HG03558 (cell line): Measurements from ENCODE around the gene SEPTIN11.

Source experiments
- ATAC-seq: cut with Tn5 transposase; IDR thresholded peaks from one replicate; pipeline ENCODE4 v1.9.1; 2021; ENCODE audit warnings: moderate number of reproducible peaks; ENCODE audit not compliant: unreplicated experiment; ENCODE audit errors: extremely low read depth

Gene SEPTIN11

DNA sequence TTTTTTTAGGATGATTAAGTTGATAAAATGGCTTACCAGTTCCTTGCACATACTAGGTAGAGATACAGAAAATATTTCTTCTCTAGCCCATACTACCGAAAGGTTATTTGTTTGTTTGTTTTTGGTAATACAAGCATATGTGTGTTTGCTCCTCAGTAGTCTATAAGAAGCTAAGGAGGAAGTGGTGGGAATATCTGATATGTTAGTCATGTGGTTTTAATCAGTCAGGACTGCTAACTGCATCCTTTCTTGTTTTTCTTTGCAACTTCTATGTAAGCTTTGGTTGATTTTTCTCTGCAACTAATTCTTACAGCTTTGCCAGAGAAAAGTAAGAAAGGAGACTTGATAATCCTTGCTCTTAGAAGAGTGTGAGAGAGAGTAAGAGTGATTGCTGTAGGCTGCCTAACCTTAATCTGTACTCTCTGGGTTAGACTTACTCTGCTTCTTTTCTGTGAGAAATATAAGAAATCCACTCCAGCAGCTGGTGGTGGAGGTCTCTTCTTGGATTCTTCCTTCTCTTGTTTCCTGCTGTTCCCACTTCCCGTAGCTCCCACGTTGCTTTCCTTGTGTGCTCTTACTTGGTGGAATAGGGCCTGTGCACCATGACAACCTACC is 28.3 kb downstream of the SEPTIN11 start:
- no peak for ATAC-seq

DNA sequence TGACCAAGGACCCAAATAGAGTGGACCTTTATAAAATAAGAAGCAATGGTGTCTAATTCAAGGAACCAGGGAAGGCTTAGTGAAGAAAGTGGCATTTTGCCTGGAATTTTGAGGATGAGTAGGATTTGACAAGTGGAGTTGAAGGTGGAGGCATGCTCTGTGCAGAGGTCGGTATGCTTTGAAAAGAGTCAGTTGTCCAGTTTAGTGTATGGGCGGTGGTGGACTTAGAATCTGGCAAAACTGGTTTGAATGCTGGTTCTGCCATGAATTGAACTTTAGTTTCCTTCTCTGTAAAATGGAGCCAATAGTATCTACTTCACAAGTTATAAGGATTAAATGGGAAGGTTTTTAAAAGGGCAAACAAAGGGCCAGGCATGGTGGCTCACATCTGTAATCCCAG is 29.7 kb downstream of the SEPTIN11 start:
- ATAC-seq, result no peak

DNA sequence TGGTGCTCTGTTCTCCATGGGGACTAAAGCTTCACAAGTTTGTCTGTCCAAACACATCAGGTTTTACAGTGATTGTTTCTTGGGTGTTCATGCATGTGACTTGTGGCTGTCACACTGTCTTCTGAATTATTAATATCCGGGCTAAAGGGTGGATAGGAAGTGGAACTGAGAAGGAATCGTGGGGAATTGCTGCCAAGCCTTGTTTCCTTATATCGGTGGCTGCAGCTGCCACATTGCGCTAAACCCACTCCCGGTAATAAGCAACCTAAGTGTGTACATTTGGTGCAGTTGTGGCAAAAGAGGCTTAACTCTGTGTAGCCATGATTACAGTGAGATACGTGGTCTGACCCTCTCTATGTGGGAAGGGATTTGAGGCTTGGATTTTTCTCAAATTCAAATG is 30.7 kb downstream of the SEPTIN11 start:
- no peak for ATAC-seq

DNA sequence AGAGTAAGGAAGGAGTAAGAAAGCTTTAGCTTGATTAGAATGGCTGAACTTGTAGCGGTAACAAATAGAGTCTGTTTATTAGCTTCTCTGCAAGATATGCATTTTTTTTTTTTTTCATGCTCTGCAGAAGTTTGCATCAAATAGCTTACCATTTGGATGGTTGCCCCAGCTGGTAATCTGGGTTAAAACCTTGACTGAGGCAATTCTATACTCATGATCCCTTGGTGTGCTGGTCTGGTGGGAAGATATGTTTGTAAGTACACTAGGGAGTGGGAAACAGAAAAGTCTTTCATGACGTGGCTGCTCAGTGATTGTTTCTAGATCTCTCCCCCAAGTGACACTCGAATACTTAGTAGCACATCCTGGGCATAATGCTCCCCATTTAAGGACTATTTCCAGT is 32.1 kb downstream of the SEPTIN11 start:
- ATAC-seq, result no peak

DNA sequence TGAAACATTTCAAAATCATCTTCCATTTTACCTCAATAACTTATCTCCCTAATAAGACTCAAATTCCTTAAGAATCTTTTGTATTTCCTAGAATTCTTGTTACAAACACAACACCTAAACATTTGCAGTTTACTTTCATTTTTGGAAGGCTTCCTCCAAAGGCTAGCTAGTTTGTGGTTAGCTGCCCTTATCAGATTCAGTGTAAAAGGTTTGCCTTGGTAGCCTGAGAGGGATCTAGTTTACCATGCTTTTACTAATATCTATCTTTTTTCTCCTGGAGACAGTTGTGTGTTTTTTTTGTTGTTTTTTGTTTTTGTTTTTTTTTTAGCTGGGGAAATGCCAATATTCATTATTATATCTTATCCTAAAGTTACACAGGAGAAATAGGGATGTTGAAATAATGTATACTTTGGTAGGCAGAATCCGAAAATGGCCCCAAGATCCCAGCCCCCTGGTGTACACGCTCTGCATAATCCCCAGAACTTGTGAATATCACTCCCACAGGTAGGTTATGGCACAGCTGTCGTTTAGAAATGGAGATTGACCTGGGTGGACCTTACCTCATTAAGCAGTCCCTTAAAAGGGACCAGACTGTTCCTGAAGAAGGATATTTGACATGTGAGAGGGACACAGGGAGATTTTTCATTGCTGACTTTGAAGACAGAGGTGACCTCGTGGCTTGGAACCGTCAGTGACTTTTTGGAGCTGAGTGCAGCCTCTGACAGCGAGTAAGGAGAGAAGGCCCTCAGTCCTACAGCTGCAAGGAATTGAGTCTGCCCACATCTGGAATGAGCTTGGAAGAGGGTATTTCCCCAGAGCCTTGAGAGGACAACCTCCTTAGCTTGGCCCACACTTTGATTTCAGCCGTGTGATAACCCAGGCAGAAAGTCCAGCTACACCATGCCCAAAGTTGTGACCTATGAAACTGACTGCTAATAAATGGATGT is 33.4 kb downstream of the SEPTIN11 start:
- no peak for ATAC-seq

DNA sequence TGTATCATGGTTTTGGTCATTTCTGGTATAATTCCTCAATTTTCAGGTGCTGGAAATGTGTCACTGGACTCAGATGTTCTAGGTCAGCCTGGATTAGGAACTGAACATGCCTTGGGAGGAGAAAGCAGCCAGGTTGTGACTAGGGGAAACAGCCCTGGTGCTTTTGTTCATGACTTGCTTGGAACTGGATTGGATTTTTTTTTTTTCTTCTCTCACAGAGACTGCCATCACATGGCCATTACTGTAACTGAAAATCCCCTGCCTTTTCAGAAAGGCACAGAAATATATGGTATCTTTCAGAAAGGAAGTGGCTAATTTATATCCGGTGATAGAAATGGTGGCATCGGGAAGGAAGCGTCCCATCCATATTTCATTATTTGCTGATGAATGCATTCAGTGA is 34.6 kb downstream of the SEPTIN11 start:
- ATAC-seq, result peak; percentile 36

DNA sequence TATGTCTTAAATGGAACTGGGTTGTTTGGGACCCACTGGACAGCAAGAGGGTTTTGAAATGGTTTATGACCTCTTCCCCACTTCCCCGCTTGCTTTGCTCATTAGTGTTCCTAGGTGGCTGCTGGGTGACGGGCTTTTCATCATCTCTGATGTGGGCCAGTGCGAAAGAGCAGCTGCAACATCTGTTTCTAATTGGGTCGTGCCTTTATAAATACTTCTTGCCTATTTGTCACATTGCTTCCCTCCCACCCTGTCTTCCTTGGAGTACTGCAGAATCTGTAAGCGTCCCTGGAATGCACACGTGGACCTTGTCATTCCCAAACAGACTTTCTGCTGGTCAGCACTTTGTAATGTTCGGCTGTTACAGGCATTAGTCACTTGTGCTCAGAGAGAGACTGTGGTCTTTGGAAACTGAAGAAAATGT is 35.2 kb downstream of the SEPTIN11 start:
- no peak for ATAC-seq

DNA sequence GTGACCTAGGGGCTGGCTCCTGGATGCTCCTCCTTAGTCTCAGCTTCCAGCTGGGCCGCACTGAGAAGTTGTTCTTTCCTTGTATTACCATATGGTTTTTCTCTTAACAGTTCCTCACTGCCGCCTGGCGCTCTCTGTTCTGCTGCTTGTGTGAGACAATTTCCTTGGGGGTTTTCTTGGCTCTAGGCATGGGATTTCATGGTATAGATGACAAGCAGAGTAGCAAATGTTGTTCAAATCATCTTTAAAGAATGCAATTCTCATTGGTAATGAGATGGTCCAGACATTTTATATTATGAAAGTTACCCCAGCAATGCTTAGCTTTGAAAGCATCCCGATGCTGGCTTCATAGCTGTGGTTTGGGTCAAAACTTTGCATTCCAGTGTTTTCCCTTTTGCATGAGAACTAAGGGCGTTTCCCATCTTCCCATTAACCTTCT is 37.6 kb downstream of the SEPTIN11 start:
- no peak for ATAC-seq

DNA sequence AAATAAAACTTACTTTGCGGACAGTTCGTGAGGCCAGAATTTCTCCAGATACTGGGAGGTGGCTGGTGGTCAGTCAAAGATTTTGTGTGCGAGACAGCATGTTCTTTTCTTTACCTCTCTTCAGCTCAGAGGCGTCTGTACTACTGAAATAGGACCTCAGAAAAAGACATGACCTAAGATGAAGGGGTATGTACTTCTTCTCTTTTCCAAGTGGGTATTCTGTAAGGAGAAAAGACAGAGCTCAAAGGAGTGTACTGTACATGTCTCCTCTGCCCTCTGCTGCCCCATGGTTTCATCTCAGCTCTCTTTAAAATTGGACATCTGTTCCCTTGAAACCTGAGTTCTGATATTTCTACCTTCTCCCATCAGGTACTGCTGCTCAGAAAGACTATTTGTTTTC is 38.1 kb downstream of the SEPTIN11 start:
- ATAC-seq, result no peak

DNA sequence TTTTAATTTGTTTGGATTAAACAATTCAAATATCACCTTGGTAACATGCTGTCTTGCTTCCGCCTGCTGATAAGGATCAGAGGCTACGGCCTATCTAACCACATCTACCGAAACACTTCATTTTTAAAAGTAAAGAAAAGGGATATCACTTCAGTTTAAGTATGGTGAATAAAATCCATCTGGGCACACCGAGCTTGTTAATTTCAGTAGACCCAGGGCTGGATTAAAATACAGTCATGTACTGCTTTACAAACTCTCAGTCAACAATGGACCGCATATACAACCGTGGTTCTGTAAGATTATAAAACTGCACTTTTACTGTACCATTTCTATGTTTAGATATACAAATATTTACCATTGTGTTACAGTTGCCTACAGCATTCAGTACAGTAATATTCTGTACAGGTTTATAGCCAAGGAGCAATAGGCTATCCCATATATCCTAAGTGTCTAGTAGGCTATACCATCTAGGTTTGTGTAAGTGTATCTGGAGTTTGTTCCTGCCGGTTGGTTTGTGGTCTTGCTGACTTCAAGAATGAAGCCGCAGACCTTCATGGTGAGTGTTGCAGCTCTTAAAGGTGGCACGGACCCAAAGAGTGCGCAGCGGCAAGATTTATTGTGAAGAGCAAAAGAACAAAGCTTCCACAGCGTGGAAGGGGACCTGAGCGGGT is 40.0 kb downstream of the SEPTIN11 start:
- ATAC-seq, result no peak

DNA sequence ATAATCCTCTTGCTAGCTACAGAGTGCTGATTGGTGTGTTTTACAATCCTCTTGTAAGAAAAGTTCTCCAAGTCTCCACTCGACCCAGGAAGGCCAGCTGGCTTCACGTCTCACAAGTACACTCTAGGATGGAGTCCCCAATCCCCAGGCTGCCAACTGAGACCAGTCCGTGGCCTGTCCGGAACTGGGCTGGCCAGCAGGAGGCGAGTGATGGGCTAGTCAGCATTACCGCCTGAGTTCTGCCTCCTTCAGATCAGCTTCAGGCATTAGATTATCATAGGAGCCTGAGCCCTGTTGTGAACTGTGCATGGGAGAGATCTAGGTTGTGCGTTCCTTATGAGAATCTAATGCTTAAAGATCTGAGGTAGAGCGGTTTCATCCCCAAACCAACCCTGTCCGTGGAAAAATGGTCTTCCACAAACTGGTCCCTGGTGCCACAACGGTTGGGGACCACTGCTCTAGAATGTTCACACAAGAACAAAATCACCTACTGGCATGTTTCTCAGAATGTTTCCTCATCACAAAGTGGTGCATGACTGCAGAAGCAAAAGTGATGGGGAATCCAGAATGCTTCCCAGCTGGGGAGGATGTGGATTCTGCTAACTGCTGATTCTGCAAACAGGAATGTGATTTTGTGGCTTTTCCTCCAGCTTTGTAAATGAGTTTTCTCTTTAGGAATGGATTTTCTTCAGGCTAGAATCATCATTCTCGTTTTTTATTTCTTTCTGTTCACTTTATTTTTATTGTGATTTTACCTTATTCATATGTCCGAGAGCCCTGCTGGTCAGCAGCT is 40.9 kb downstream of the SEPTIN11 start:
- ATAC-seq, result no peak

DNA sequence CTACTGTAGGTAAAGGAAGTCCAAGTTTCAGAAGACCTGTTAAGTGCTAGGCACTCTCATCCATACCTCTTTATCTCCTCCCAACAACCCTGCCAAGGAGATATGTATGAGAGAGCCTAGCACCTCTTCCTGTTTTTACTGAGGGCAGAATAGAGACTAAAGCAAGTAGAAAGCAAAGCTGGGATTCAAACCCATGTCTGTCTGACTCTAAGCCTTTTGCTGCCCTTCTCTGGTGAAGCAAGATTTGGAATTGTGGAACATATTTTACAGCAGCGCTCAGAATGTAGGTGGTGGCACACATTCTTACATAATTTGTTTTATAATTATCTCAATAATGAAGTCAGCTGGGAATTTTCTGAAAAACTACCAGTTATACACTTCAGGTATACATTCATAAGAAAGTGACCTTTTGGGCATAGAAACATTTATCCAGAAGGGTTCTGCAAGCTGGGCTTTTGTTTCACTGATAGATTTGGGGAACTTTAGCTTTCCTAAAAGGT is 41.7 kb downstream of the SEPTIN11 start:
- no peak for ATAC-seq

DNA sequence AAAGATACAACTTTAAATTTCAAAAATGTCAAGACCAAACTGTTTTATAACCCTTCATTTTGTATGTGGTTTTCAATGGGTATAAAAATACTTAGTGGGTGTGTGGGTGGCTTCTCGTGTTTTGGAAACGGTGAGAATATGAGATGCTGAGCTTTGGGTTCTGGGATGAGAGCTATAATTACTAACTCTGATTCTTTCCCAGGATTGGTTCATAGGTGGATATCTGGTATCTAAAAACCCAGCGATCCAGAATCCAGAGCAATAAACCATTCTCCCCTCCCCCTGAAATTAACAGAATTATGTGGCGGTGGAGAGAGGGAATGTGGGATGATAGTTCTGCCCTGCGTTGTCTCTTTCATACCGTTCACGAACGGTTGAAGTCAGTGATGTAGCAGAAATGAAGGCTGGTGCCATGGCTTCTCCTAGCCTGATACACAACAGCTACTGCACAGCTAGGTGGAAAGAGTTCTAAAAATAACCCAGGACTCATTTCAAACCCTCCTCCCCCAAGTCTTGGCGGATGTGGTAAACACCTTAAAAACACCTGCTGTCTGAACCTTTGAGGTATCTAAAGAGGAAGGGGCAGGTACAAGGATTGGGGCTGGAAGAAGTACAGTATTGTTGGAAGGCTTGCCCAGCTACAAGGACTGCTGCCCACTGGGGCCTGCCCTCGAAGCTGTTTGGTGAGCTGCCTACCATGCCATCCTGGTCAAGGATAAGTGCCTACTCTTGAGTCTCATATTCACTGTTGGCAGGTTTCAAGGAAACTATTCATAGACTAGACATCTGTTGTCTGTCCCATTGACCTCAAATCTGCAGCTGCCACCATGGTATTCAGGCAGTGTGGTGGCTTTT is 44.5 kb downstream of the SEPTIN11 start:
- ATAC-seq, result peak; percentile 82

DNA sequence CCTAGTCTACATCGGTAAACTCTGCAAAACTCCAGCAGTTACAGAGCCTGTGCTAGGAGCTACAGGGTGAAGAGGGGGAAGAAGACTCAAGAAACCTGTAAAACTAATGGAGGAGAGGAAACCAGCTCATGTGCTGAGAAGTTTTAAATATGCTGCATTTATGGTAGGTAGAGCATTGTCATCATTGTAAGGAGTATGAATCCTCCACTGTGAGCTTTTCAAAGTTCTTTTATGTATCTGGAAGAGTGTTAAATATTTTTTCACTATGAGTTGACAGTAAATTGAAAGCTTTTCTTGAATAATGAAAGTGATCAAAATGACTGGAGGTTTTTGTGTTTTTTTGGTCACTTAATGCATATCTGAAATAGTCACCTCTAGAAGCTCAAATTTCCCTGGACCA is 46.2 kb downstream of the SEPTIN11 start:
- no peak for ATAC-seq

DNA sequence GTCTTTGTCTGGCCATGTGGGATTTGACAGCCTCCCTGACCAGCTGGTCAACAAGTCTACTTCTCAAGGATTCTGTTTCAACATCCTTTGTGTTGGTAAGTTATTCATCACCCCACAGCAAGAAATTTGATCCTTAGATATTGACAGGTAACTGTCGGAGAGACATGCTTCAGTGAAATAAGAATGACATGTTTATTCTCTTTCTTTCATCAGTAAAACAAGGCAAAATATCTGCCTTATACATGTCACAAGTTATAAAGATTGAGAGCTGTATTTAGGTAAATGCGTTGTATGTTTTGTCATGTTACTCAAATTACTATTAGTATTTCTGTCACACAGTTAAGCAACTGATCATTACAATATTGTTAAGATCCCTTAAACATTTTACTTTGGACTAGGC is 46.9 kb downstream of the SEPTIN11 start:
- no peak for ATAC-seq

DNA sequence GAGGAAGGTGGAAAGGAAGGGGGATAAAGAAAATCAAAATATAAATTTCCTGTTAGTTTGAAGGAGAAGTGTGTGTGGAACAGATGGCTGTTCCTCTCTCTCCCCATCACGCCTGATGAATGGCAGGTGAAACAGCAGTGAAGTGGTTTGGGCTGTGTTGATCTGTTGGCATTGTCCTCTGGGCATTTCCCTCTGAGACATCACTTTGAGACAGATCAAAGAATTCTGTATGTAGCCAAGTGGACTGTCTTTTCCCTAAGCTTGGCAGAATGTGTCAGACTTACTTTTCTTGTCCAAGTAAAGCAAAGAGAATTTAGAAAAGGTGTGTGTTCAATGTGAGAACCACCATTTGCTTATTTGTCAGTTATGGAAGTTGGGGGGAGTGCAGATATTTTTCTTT is 47.5 kb downstream of the SEPTIN11 start:
- no peak for ATAC-seq

DNA sequence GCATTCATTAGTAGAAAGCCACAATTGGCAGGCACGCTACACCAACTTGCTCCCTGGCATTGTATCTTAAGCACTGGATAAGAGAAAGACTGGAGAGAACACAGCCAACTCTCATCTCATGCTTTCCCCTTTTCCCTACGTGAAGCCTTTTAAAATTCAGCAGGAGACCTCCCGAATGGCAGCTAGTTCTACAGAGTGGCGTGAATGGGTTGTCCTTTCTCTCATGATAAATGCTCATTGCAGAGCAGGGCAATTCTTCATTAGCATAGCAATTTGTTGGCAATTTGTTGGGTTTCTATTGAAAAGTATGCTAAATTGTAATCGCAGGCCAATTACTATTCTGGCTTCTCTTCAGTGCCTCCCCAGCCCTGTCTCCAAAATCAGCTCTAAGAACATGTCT is 48.0 kb downstream of the SEPTIN11 start:
- ATAC-seq, result no peak

DNA sequence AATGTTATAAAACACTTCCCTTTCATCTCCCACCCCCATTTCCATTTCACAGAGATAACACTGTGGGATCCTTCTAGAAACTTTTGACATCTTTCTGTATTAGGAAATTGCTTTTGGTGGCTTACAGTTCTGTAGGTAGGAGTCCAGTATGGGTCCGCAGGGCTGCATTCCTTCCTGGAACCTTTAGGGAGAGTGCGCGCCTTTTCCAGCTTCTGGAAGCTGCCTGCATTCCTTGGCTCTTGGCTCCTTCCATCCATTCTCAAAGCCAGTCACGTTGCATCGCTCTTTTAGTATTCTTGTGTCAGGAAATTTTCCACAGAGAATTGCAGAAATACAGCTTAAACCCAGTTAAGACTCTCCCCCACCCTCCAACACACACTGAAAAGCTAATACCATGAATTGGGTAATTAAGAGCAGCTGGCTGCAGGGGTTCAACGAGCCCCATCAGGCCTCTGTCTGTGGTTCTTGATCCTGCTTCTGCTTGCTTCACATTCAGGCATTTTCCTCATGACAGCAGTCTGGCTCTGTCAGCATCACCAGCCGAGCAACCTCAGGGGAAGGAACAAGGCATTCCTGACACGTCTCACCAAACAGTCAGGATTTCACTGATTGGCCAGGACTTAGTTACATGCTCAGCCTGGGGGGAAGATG is 48.8 kb downstream of the SEPTIN11 start:
- ATAC-seq, result no peak
